Measurements from ENCODE around the gene KRTAP4-16. TPM values are rescaled to one million over a fixed set of nuclear protein-coding genes. Genes with fewer than 3 reads are reported as not detected.
"Not testable (repeated sequence)": the region's sequence is repeated elsewhere in the genome, so short reads cannot be mapped to it uniquely, and the experiment has no call there.

The KRTAP4-16 gene
- total RNA-seq, 2 experiments from 2014 or later, result not detected

GRCh38 chr17:41059276-41060051 lies 42.5 kb downstream of the KRTAP4-16 start:
- POLR2A ChIA-PET; H3K4me3 Mint-ChIP-seq; H3K27ac Mint-ChIP-seq; H3K36me3 Mint-ChIP-seq (ENCODE audit: low read depth); H3K4me1 Mint-ChIP-seq; DNase-seq; CTCF ChIA-PET; H3K9me3 Mint-ChIP-seq: not testable (repeated sequence)
- H3K27me3 Mint-ChIP-seq, result peaks cover 36% of the 10 kb centered on the region

- DNase-seq, result no peak
- POLR2A ChIA-PET, result no interaction called here
- Mint-ChIP-seq H3K36me3 (ENCODE audit: low read depth) (no peaks in the 10 kb centered on the region), H3K27me3 (peaks cover 36% of the 10 kb centered on the region), H3K27ac (no peak overlapping the region), H3K4me1 (no peaks in the 10 kb centered on the region), H3K9me3 (no peaks in the 10 kb centered on the region), H3K4me3 (no peak overlapping the region)
- CTCF ChIA-PET, result no interaction called here
Measured at GRCh38 chr17:41058741-41059140, 43.3 kb downstream of the KRTAP4-16 start.

- Mint-ChIP-seq H3K27me3 (peaks cover 38% of the 10 kb centered on the region), H3K36me3 (ENCODE audit: low read depth) (no peaks in the 10 kb centered on the region), H3K4me3 (no peak overlapping the region), H3K9me3 (no peaks in the 10 kb centered on the region), H3K27ac (no peak overlapping the region), H3K4me1 (no peaks in the 10 kb centered on the region)
- POLR2A ChIA-PET, result no interaction called here
- no peak for DNase-seq
- CTCF ChIA-PET, result no interaction called here
Measured at GRCh38 chr17:41057547-41057946, 44.5 kb downstream of the KRTAP4-16 start.

- CTCF ChIA-PET; H3K4me1 Mint-ChIP-seq; H3K36me3 Mint-ChIP-seq (ENCODE audit: low read depth); POLR2A ChIA-PET; DNase-seq; H3K27ac Mint-ChIP-seq; H3K4me3 Mint-ChIP-seq; H3K9me3 Mint-ChIP-seq: not testable (repeated sequence)
- peaks cover 30% of the 10 kb centered on the region for H3K27me3 Mint-ChIP-seq
Measured at GRCh38 chr17:41055130-41055529, 46.9 kb downstream of the KRTAP4-16 start, which contains the start of gene KRTAP2-2. KRTAP2-2 (minus strand) TSS chr17:41055230; CDS start chr17:41055211, 19 bp downstream.

GRCh38 chr17:41054556-41054955 lies 47.5 kb downstream of the KRTAP4-16 start:
- POLR2A ChIA-PET; H3K36me3 Mint-ChIP-seq (ENCODE audit: low read depth); DNase-seq; H3K9me3 Mint-ChIP-seq; CTCF ChIA-PET; H3K4me3 Mint-ChIP-seq; H3K4me1 Mint-ChIP-seq; H3K27ac Mint-ChIP-seq: not testable (repeated sequence)
- peaks cover 27% of the 10 kb centered on the region for H3K27me3 Mint-ChIP-seq

GRCh38 chr17:41054025-41054424 lies 48.0 kb downstream of the KRTAP4-16 start:
- ChIA-PET CTCF (no interaction called here), POLR2A (no interaction called here)
- peaks cover 23% of the 10 kb centered on the region for H3K27me3 Mint-ChIP-seq
- no peaks in the 10 kb centered on the region for H3K4me1 Mint-ChIP-seq
- DNase-seq, result no peak
- no peak overlapping the region for H3K4me3 Mint-ChIP-seq
- H3K27ac Mint-ChIP-seq, result no peak overlapping the region
- no peaks in the 10 kb centered on the region for H3K9me3 Mint-ChIP-seq
- H3K36me3 Mint-ChIP-seq (ENCODE audit: low read depth), result no peaks in the 10 kb centered on the region

- Mint-ChIP-seq H3K36me3 (ENCODE audit: low read depth) (no peaks in the 10 kb centered on the region), H3K4me1 (no peaks in the 10 kb centered on the region), H3K4me3 (no peak overlapping the region), H3K9me3 (no peaks in the 10 kb centered on the region), H3K27me3 (peaks cover 21% of the 10 kb centered on the region), H3K27ac (no peak overlapping the region)
- no peak for DNase-seq
- ChIA-PET POLR2A (no interaction called here), CTCF (no interaction called here)
Measured at GRCh38 chr17:41052566-41052965, 49.4 kb downstream of the KRTAP4-16 start.

Other genes starting within 250 kb of the KRTAP4-16 start
- gene KRT12, start 235.0 kb downstream of the KRTAP4-16 start, total RNA-seq, result not detected
- not detected for gene KRT20, start 217.0 kb downstream of the KRTAP4-16 start, total RNA-seq
- gene KRT23, start 164.6 kb downstream of the KRTAP4-16 start, total RNA-seq, result not detected
- gene KRT39, start 135.3 kb downstream of the KRTAP4-16 start, total RNA-seq, result not detected
- not detected for gene KRT40, start 117.9 kb downstream of the KRTAP4-16 start, total RNA-seq
- not detected for gene KRTAP3-3, start 108.0 kb downstream of the KRTAP4-16 start, total RNA-seq
- gene KRTAP3-2, start 102.3 kb downstream of the KRTAP4-16 start, total RNA-seq, result not detected
- not detected for gene KRTAP3-1, start 93.1 kb downstream of the KRTAP4-16 start, total RNA-seq
- gene KRTAP1-5, start 75.0 kb downstream of the KRTAP4-16 start, total RNA-seq, result not detected
- not detected for gene KRTAP1-4, start 72.0 kb downstream of the KRTAP4-16 start, total RNA-seq
- gene KRTAP1-3, start 67.3 kb downstream of the KRTAP4-16 start, total RNA-seq, result not detected
- not detected for gene KRTAP1-1, start 60.8 kb downstream of the KRTAP4-16 start, total RNA-seq
- not detected for gene KRTAP2-1, start 54.9 kb downstream of the KRTAP4-16 start, total RNA-seq
- gene KRTAP2-2, start 47.0 kb downstream of the KRTAP4-16 start, total RNA-seq, result not detected
- not detected for gene KRTAP2-3, start 42.1 kb downstream of the KRTAP4-16 start, total RNA-seq
- gene KRTAP2-4, start 36.3 kb downstream of the KRTAP4-16 start, total RNA-seq, result not detected
- not detected for gene KRTAP4-7, start 18.1 kb downstream of the KRTAP4-16 start, total RNA-seq
- gene KRTAP4-8, start 4.1 kb downstream of the KRTAP4-16 start, total RNA-seq, result not detected
- gene KRTAP4-9, start 3.2 kb upstream of the KRTAP4-16 start, total RNA-seq, result not detected
- gene KRTAP4-11, start 16.2 kb upstream of the KRTAP4-16 start, total RNA-seq, result not detected
- not detected for gene KRTAP4-12, start 22.0 kb upstream of the KRTAP4-16 start, total RNA-seq
- gene KRTAP4-6, start 38.3 kb upstream of the KRTAP4-16 start, total RNA-seq, result not detected
- not detected for gene KRTAP4-5, start 47.6 kb upstream of the KRTAP4-16 start, total RNA-seq
- not detected for gene KRTAP4-4, start 58.5 kb upstream of the KRTAP4-16 start, total RNA-seq
- gene KRTAP4-3, start 66.0 kb upstream of the KRTAP4-16 start, total RNA-seq, result not detected
- not detected for gene KRTAP4-2, start 76.0 kb upstream of the KRTAP4-16 start, total RNA-seq
- gene KRTAP4-1, start 82.7 kb upstream of the KRTAP4-16 start, total RNA-seq, result not detected
- gene KRTAP9-1, start 87.7 kb upstream of the KRTAP4-16 start, total RNA-seq, result not detected
- gene KRTAP9-2, start 124.4 kb upstream of the KRTAP4-16 start, total RNA-seq, result not detected
- not detected for gene KRTAP9-3, start 130.2 kb upstream of the KRTAP4-16 start, total RNA-seq
- gene KRTAP9-8, start 135.8 kb upstream of the KRTAP4-16 start, total RNA-seq, result not detected
- gene KRTAP9-4, start 147.5 kb upstream of the KRTAP4-16 start, total RNA-seq, result not detected
- not detected for gene KRTAP9-9, start 153.2 kb upstream of the KRTAP4-16 start, total RNA-seq
- gene KRTAP9-6, start 163.2 kb upstream of the KRTAP4-16 start, total RNA-seq, result not detected
- not detected for gene KRTAP9-7, start 173.5 kb upstream of the KRTAP4-16 start, total RNA-seq
- gene KRTAP29-1, start 200.6 kb upstream of the KRTAP4-16 start, total RNA-seq, result not detected
- gene KRTAP16-1, start 207.1 kb upstream of the KRTAP4-16 start, total RNA-seq, result under 1 TPM in 1 of 2 experiments, not detected in 1; 0.13 TPM
- not detected for gene KRTAP17-1, start 213.5 kb upstream of the KRTAP4-16 start, total RNA-seq
- gene KRT33A, start 248.6 kb upstream of the KRTAP4-16 start, total RNA-seq, result not detected